ENCODE measurements around the gene SART3.

- TF ChIP-seq CTCF (conservative IDR thresholded peaks at IDR 0.05 in 1 of 2, IDR thresholded peaks at IDR 0.05 in 1 of 2; ENCODE audit: extremely low read depth in 1 of 2, insufficient read depth in 1 of 2, low read depth in 1 of 2, low read length in 2 of 2) (no peak), EZH2 (IDR thresholded peaks at IDR 0.05; ENCODE audit: borderline replicate concordance, low read length) (no peak)
Measured at GRCh38 chr12:108538146-108538545, 22.8 kb downstream of the SART3 start.
